Activated effector memory CD4-positive, alpha-beta T cell treated with Interleukin-2 at 50 U/mL for 16 hours (primary cell): ENCODE data around the gene ARSG.
"Not testable (repeated sequence)": the region's sequence is repeated elsewhere in the genome, so short reads cannot be mapped to it uniquely, and the experiment has no call there.

Source experiments
- DNase-seq: peaks from one replicate; pipeline ENCODE4 v3.0.0-alpha.2; 2020

ARSG gene

DNA sequence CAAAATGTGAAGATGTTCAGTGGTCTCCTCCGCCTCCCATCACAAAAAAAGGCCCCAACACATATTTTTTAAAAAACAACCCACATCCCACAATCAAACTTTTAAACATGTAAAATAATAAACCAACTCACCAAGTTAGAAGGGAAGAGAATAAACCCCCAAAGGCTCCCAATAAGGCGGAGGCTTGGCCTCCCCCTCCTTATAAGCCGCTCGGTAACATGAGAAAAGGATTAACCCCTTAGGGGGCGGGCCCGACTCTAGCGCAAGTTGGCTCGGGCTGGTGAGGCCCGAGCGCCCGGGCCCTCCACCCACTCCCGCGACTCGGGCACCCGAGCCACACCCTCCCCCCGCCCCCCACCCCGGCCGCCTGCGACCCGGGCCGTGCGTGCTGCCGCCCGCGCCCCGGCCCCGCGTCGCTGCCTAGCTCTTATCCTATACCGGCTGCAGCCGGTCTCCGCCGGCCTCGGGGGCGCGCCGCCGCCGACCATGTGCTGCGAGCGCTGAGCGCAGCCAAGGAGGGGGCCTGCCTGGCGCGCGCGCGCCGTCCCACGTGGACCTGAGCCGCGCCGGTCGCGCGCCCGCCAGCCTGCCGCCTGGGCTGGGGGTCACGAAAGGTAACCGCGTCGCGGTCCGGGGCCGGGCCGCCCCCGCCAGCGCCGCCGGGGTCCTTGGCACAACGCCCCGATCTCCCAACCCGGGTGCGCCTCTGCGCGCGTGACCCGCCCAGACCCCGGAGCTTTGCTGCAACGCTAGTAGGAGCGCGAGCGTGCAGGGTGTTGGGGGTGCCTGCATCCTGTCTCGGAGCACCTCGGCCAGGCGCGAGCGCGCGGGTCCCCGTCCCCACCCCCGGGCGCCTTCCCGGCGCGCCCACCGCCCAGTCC, at the start of gene ARSG, which contains the start of gene SLC16A6:
Gene ARSG, plus strand, starts transcription at position 541 of the 881 bp plus-strand sequence. CDS start 15,999 bp downstream, outside the sequence.
Gene SLC16A6, minus strand, starts transcription at position 173 of the 881 bp plus-strand sequence. CDS start 12,807 bp downstream, outside the sequence.
- peak; percentile 78 for DNase-seq

GRCh38 chr17:68246271-68247028, 44.8 kb upstream of the ARSG start:
- no peak for DNase-seq

DNA sequence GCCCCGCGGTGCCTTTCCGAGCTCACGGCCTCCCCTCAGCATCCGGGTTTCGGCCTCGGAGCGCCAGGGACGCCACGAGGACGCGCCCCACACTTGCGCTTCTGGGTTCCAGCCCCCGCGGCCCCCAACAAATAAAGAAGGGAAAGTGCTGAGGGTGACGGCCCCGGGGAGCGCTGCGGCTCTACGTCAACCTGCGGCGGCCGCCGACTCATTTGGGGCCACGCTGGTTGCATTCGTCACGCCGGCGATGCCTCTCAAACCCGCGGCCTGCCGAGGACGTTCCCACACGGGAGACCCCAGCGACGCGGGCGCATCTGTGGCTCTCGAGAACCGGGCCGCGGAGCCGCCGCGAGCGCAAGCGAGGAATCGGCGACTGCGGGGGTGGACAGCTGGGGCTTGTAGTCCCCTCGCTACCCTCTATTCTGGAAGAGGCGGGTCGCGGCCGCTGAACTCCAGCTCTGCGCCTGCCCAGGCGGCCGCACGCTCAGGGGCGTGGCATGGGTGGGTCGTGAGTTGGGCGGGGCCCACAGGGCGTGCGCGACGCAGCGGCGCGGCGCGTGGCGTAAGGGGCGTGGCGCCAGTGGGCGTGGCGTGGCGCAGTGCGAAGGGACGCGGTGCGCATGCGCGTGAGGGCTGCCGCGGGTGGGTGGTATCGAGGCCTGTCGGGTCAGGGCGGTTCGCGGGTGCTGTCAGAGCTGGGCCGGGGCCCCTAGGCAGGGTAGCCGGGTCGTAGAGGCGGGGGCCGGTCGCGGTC, 43.7 kb upstream of the ARSG start, which contains the start of gene AMZ2:
Gene AMZ2, plus strand, starts transcription at position 599 of the 754 bp plus-strand sequence. CDS start 2,145 bp downstream, outside the sequence.
- DNase-seq: peak; percentile 96

- DNase-seq: no peak
Observed at GRCh38 chr17:68248199-68248825, 43.0 kb upstream of the ARSG start.

DNA sequence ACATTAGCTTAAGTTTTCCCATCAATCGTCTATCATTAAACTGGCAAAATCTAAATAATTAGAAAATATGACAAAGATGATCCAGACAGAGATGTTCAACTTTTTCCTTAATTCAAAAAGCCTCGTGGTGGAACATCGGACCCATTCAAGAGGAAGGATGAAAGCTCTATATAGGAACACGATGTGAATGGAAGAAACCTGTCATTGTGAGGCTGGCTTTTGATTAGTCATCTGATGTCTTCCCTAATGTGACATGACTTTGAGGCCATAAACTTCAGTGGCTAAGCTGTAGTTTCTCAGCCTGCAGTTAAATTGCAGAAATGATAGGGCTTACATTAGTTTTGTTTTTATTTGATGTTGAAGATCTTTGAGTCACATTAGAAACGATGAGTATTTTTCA, 42.4 kb upstream of the ARSG start:
- no peak for DNase-seq

GRCh38 chr17:68249354-68249765, 41.9 kb upstream of the ARSG start:
- no peak for DNase-seq

- DNase-seq: not testable (repeated sequence)
Observed at GRCh38 chr17:68253426-68253825, 37.9 kb upstream of the ARSG start.

- no peak for DNase-seq
Observed at GRCh38 chr17:68255151-68255550, 36.1 kb upstream of the ARSG start.

DNA sequence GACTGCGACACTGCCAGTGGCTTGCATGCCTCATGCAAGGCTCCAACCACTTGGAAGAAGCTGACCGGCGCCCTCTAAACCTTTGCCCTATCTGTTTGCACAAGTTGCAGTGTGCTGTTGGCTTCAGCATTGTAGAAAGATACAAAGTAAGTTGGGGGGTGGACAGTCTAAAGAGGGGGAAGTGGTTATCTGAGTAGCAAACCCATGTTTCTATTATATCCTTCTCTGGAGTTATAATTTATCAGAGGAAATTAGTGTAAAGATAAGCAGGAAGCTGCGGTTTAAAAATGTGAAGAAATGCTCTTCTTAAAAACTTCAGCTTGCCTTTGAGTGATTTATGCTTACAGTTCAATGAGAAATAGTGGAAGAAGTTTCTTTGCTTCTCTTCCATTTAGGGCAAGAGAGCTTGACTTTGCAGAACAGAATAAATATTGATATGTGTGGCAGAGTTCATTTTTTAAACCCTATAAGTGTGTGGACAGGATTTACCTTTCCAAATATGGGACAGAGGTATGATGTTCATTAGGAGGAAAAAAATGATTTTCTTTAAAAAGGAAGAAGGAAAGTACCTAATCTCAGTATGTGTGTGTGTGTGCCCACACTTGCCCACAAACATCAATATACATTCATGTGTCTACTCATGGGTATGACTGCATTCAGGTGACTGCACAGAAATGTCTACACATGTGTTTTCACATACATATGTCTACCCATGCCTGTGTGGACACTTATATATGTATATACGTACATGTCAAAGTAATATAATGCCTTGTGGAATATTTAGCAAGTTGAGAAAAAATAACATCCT, 35.4 kb upstream of the ARSG start:
- DNase-seq: no peak

DNA sequence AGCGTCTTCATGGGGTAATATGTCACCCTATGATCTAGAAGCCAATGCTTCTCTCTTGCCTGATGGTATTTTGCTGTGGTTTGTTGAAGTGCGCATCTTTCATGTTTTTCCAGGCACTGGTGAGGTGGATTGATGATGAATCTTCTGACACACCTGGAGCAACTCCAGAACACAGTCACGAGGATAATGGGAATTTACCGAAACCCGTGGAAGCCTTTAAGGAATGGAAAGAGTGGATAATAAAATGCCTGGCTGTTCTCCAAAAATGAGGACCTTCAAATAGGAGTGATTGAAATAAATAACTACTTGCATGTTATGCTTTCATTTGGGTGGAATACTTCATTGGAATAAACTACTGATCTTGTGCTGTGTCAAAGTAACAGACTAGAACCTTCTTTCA, 34.6 kb upstream of the ARSG start:
- DNase-seq: not testable (repeated sequence)

DNA sequence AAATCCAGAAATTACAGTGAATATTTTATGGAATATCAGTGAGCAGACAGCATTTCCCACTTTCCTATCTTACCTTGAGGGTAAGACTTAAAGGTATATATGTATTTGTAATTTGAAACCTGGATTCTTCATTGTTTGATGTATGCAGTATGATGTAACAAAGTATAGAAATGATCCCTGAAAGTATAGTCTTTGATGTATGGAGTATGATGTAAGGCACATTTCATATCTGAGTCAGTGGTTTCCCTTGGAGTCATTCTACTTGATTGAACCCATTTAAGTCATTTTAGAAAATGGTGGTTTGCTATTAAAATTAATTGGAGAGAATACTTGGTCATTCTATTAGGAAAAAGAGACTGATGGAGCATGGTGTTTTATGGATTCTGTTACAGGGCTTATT, 33.4 kb upstream of the ARSG start:
- DNase-seq: no peak

GRCh38 chr17:68258890-68259647, 32.2 kb upstream of the ARSG start:
- peak; percentile 76 for DNase-seq

DNA sequence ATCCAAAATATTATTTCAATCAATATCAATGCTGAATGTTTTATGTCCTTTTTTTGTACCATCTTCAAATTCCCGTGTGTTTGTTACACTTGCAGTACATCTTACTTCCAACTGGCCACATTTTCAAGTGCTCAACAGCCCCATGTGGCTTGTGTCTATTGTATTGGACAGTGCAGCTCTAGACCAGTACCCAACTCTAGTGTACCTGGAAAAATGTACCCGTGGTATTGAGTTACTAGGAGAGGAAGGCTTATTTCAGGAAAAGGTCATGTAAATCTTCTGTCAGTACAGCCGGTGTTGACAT, 31.7 kb upstream of the ARSG start:
- DNase-seq: not testable (repeated sequence)

DNA sequence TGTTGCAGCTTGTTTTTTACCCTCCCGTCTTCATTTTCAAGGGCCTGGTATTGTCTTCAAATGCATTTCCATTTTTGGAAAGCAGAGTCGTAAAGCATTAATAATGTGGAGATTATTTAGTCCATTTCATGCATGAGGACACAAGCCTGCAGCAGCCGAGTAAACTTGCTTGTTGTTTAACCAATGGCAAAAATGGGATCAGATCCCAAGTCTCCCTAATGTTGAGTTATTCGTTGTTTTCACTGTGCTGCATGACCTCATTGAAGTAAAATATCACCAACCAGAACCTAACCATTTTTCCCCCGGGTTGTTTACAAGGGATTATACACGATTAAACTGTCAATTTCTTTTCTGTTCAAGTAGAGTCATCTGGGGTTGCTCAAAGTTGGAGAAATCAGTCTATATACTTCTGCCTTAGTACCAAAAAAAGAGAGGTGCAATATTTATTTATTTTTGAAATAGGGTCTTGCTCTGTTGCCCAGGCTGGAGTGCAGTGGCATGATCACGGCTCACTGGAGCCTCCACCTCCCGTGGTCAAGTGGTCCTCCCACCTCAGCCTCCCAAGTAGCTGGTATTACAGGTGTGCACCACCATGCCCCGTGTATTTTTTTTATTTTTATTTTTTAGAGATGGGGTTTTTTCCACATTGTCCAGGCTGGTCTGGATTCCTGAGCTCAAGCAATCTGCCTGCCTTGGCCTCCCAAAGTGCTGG, 31.1 kb upstream of the ARSG start:
- DNase-seq: no peak

GRCh38 chr17:68262467-68262866, 28.8 kb upstream of the ARSG start:
- DNase-seq: not testable (repeated sequence)

DNA sequence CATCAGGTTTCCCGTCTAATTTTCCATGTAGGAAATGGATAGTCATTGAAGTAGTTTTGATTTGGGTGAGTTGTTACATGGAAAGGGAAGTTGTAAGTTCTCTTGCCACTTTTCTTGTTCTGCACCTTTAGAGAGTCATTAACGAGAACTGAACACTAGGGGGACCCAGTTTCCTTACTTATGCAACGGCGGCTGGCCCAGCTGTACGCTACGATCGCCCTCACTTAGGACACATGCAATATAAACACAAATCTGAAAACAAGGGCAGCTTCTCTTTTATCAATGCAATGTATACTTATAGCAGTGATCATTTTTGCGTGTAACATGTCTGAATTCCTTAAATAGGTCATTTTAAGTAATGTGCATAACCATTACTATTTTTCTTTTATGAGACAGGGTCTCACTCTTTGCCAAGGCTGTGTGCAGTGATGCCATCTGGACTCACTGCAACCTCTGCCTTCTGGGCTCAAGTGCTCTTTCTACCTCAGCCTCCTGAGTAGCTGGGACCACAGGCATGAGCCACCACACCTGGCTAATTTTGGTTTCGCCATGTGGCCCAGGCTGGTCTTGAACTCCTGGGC, 28.1 kb upstream of the ARSG start:
- DNase-seq: not testable (repeated sequence)

GRCh38 chr17:68265833-68266232, 25.5 kb upstream of the ARSG start:
- DNase-seq: not testable (repeated sequence)

GRCh38 chr17:68273722-68274121, 17.6 kb upstream of the ARSG start:
- DNase-seq: no peak

- not testable (repeated sequence) for DNase-seq
Observed at GRCh38 chr17:68276339-68276738, 15.0 kb upstream of the ARSG start.

GRCh38 chr17:68277807-68278206, 13.5 kb upstream of the ARSG start:
- DNase-seq: no peak
